HEK293 (cell line): ENCODE measurements around the gene KRAS.

Source experiments
- BCL11A ChIP-seq: fragments of 450-650 bp; formaldehyde crosslinking; IDR thresholded peaks from 2 replicates; pipeline ENCODE4 v1.5.1; 2016; ENCODE audit warnings: low read depth, missing biosample characterization, missing genetic modification characterization
- EGR2 ChIP-seq: fragments of 450-650 bp; formaldehyde crosslinking; IDR thresholded peaks from 2 replicates; pipeline ENCODE4 v1.5.1; 2016; ENCODE audit warnings: low read depth, missing biosample characterization, missing genetic modification characterization
- ELK4 ChIP-seq: IDR thresholded peaks from 2 replicates; pipeline ENCODE4 v1.6.1; 2011; ENCODE audit warnings: mild to moderate bottlenecking, low read depth, low read length, borderline replicate concordance
- GLIS2 ChIP-seq: fragments of 450-650 bp; formaldehyde crosslinking; IDR thresholded peaks from 2 replicates; pipeline ENCODE4 v1.5.1; 2016; ENCODE audit warnings: missing biosample characterization, missing genetic modification characterization
- KLF1 ChIP-seq: fragments of 450-650 bp; formaldehyde crosslinking; IDR thresholded peaks from 2 replicates; pipeline ENCODE4 v1.5.1; 2016; ENCODE audit warnings: missing biosample characterization, missing genetic modification characterization
- KLF16 ChIP-seq: fragments of 450-650 bp; formaldehyde crosslinking; IDR thresholded peaks from 2 replicates; pipeline ENCODE4 v1.5.1; 2017; ENCODE audit warnings: missing biosample characterization, missing genetic modification characterization
- KLF9 ChIP-seq: fragments of 450-650 bp; formaldehyde crosslinking; IDR thresholded peaks from 2 replicates; pipeline ENCODE4 v1.5.1; 2016; ENCODE audit warnings: missing biosample characterization, missing genetic modification characterization, low read depth
- MEIS1 ChIP-seq: sonication (generic); formaldehyde crosslinking; IDR thresholded peaks from 2 replicates; pipeline ENCODE4 v1.8.1; 2022; ENCODE audit warnings: missing genetic modification reagents, mild to moderate bottlenecking, borderline replicate concordance
- MZF1 ChIP-seq: fragments of 450-650 bp; formaldehyde crosslinking; IDR thresholded peaks from 2 replicates; pipeline ENCODE4 v1.5.1; 2017; ENCODE audit warnings: missing biosample characterization, missing genetic modification characterization, borderline replicate concordance
- RBAK ChIP-seq: fragments of 450-650 bp; formaldehyde crosslinking; IDR thresholded peaks from 2 replicates; pipeline ENCODE4 v1.5.1; 2016; ENCODE audit warnings: missing biosample characterization, missing genetic modification characterization
- SCRT2 ChIP-seq: fragments of 450-650 bp; formaldehyde crosslinking; IDR thresholded peaks from 2 replicates; pipeline ENCODE4 v1.5.1; 2016; ENCODE audit warnings: missing biosample characterization, missing genetic modification characterization
- SP2 ChIP-seq: fragments of 450-650 bp; formaldehyde crosslinking; IDR thresholded peaks from 2 replicates; pipeline ENCODE4 v1.5.1; 2016; ENCODE audit warnings: missing biosample characterization, missing genetic modification characterization
- YY2 ChIP-seq: fragments of 450-650 bp; formaldehyde crosslinking; IDR thresholded peaks from 2 replicates; pipeline ENCODE4 v1.5.1; 2016; ENCODE audit warnings: missing biosample characterization, missing genetic modification characterization
- ZBTB48 ChIP-seq: fragments of 450-650 bp; formaldehyde crosslinking; IDR thresholded peaks from 2 replicates; pipeline ENCODE4 v1.5.1; 2016; ENCODE audit warnings: missing biosample characterization, missing genetic modification characterization
- ZIC2 ChIP-seq: fragments of 450-650 bp; formaldehyde crosslinking; IDR thresholded peaks from 2 replicates; pipeline ENCODE4 v1.5.1; 2016; ENCODE audit warnings: missing biosample characterization, missing genetic modification characterization
- ZNF324 ChIP-seq: fragments of 450-650 bp; formaldehyde crosslinking; IDR thresholded peaks from 2 replicates; pipeline ENCODE4 v1.5.1; 2016; ENCODE audit warnings: missing biosample characterization, missing genetic modification characterization
- ZNF335 ChIP-seq: fragments of 450-650 bp; formaldehyde crosslinking; conservative IDR thresholded peaks from 2 replicates; pipeline ENCODE4 v1.5.1; 2016; ENCODE audit warnings: missing biosample characterization, missing genetic modification characterization
- ZNF37A ChIP-seq: fragments of 450-650 bp; IDR thresholded peaks from 2 replicates; pipeline ENCODE4 v1.5.1; 2018; ENCODE audit warnings: missing biosample characterization, missing genetic modification characterization
- ZNF513 ChIP-seq: fragments of 450-650 bp; IDR thresholded peaks from 2 replicates; pipeline ENCODE4 v1.5.1; 2018; ENCODE audit warnings: missing biosample characterization, missing genetic modification characterization
- ZNF549 ChIP-seq: fragments of 450-650 bp; IDR thresholded peaks from 2 replicates; pipeline ENCODE4 v1.5.1; 2018; ENCODE audit warnings: missing biosample characterization, missing genetic modification characterization, mild to moderate bottlenecking, inconsistent platforms, moderate library complexity
- ZNF629 ChIP-seq: fragments of 450-650 bp; formaldehyde crosslinking; IDR thresholded peaks from 2 replicates; pipeline ENCODE4 v1.5.1; 2017; ENCODE audit warnings: missing biosample characterization, missing genetic modification characterization
- ZNF660 ChIP-seq: fragments of 450-650 bp; IDR thresholded peaks from 2 replicates; pipeline ENCODE4 v1.5.1; 2018; ENCODE audit warnings: missing biosample characterization, mild to moderate bottlenecking, missing genetic modification characterization
- ZNF707 ChIP-seq: fragments of 450-650 bp; formaldehyde crosslinking; IDR thresholded peaks from 2 replicates; pipeline ENCODE4 v1.5.1; 2016; ENCODE audit warnings: missing biosample characterization, missing genetic modification characterization
- ZNF785 ChIP-seq: fragments of 450-650 bp; formaldehyde crosslinking; IDR thresholded peaks from 2 replicates; pipeline ENCODE4 v1.5.1; 2016; ENCODE audit warnings: missing biosample characterization, missing genetic modification characterization
- ZNF791 ChIP-seq: fragments of 450-650 bp; formaldehyde crosslinking; IDR thresholded peaks from 2 replicates; pipeline ENCODE4 v1.5.1; 2016; ENCODE audit warnings: missing biosample characterization, missing genetic modification characterization
- ZXDB ChIP-seq: fragments of 450-650 bp; formaldehyde crosslinking; IDR thresholded peaks from 2 replicates; pipeline ENCODE4 v1.5.1; 2016; ENCODE audit warnings: missing biosample characterization, missing genetic modification characterization
- TF ChIP-seq, protein P1 (sequence below): fragments of 450-650 bp; formaldehyde crosslinking; IDR thresholded peaks from 2 replicates; pipeline ENCODE4 v1.5.1; 2017; ENCODE audit warnings: missing biosample characterization, missing genetic modification characterization
- TF ChIP-seq, protein P2 (sequence below): fragments of 450-650 bp; formaldehyde crosslinking; optimal IDR thresholded peaks from 2 replicates; pipeline ENCODE3; 2016; ENCODE audit warnings: missing biosample characterization, mild to moderate bottlenecking, missing genetic modification characterization
- TF ChIP-seq, protein P3 (sequence below): fragments of 450-650 bp; formaldehyde crosslinking; IDR thresholded peaks from 2 replicates; pipeline ENCODE4 v1.5.1; 2016; ENCODE audit warnings: missing biosample characterization, missing genetic modification characterization
- TF ChIP-seq, protein P4 (sequence below): fragments of 450-650 bp; formaldehyde crosslinking; IDR thresholded peaks from 2 replicates; pipeline ENCODE4 v1.5.1; 2017; ENCODE audit warnings: missing biosample characterization, mild to moderate bottlenecking, missing genetic modification characterization, moderate library complexity

The KRAS gene

DNA sequence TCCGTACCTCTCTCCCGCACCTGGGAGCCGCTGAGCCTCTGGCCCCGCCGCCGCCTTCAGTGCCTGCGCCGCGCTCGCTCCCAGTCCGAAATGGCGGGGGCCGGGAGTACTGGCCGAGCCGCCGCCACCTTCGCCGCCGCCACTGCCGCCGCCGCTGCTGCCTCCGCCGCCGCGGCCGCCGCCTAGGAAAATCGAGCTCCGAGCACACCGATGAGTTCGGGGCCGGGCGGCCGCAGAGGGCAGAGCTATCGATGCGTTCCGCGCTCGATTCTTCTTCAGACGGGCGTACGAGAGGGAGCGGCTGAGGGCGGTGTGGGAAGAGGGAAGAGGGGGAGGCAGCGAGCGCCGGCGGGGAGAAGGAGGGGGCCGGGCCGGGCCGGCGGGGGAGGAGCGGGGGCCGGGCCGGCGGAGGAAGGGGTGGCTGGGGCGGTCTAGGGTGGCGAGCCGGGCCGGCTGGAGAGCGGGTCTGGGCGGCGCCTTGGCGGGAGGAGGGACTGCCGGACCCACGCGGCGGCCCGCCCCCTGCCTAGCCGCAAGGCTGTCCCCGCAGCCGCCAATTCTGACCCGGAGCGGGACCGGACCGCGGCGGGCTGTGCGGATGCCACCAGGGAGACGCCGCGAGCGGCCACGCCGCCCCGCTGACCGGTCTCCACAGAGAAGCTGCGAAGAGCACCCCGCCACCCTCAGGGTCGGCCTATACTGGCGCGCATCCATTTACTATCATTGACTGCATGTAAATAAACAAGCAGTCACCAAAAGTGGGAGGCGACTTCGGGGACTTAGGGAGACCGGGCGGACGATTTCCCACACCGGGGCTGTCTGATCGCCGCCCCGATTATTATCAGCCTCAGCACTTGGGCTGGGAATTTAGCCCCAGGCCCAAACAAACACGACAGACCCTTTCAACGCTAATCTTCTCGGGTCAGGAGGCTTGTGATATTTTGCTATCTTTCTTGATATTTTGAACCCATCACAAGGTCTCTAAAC is at the start of gene KRAS (continued):
- TF ChIP-seq, protein P1, sequence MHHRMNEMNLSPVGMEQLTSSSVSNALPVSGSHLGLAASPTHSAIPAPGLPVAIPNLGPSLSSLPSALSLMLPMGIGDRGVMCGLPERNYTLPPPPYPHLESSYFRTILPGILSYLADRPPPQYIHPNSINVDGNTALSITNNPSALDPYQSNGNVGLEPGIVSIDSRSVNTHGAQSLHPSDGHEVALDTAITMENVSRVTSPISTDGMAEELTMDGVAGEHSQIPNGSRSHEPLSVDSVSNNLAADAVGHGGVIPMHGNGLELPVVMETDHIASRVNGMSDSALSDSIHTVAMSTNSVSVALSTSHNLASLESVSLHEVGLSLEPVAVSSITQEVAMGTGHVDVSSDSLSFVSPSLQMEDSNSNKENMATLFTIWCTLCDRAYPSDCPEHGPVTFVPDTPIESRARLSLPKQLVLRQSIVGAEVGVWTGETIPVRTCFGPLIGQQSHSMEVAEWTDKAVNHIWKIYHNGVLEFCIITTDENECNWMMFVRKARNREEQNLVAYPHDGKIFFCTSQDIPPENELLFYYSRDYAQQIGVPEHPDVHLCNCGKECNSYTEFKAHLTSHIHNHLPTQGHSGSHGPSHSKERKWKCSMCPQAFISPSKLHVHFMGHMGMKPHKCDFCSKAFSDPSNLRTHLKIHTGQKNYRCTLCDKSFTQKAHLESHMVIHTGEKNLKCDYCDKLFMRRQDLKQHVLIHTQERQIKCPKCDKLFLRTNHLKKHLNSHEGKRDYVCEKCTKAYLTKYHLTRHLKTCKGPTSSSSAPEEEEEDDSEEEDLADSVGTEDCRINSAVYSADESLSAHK = peak; percentile 37; the same call in 1 of the 2 replicates
- TF ChIP-seq SP2 (tag by site-specific recombination) (peak; percentile 50), ZNF37A (tag by site-specific recombination) (0 out of 2 replicates have a peak, but pooled peaks have one; percentile 41), KLF1 (tag by site-specific recombination) (peak; percentile 63), ZNF660 (peak; percentile 96), ZNF549 (tag by site-specific recombination) (no peak), KLF16 (peak; percentile 68), ZNF791 (tag by site-specific recombination) (no peak), ZNF324 (0 out of 2 replicates have a peak, but pooled peaks have one; percentile 51), YY2 (tag by site-specific recombination) (peak; percentile 31; the same call in 1 of the 2 replicates), ZBTB48 (peak; percentile 69; the same call in 1 of the 2 replicates), MEIS1 (CRISPR knock-in tag) (no peak), ZNF629 (tag by site-specific recombination) (0 out of 2 replicates have a peak, but pooled peaks have one; percentile 9), ZNF785 (tag by site-specific recombination) (0 out of 2 replicates have a peak, but pooled peaks have one; percentile 54), ZIC2 (tag by site-specific recombination) (peak; percentile 86), MZF1 (tag by site-specific recombination) (0 out of 2 replicates have a peak, but pooled peaks have one; percentile 34), ZXDB (peak; percentile 60; the same call in 1 of the 2 replicates), ELK4 (no peak), ZNF513 (0 out of 2 replicates have a peak, but pooled peaks have one; percentile 17), BCL11A (tag by site-specific recombination) (peak; percentile 57; the same call in 1 of the 2 replicates), SCRT2 (tag by site-specific recombination) (no peak), RBAK (tag by site-specific recombination) (no peak), ZNF707 (tag by site-specific recombination) (no peak), KLF9 (tag by site-specific recombination) (peak; percentile 62), GLIS2 (tag by site-specific recombination) (peak; percentile 86), EGR2 (peak; percentile 89), ZNF335 (tag by site-specific recombination) (peak; percentile 96)
- TF ChIP-seq, protein P2, sequence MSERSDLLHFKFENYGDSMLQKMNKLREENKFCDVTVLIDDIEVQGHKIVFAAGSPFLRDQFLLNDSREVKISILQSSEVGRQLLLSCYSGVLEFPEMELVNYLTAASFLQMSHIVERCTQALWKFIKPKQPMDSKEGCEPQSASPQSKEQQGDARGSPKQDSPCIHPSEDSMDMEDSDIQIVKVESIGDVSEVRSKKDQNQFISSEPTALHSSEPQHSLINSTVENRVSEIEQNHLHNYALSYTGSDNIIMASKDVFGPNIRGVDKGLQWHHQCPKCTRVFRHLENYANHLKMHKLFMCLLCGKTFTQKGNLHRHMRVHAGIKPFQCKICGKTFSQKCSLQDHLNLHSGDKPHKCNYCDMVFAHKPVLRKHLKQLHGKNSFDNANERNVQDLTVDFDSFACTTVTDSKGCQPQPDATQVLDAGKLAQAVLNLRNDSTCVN (tag by site-specific recombination) = peak; percentile 70
- TF ChIP-seq, protein P3, sequence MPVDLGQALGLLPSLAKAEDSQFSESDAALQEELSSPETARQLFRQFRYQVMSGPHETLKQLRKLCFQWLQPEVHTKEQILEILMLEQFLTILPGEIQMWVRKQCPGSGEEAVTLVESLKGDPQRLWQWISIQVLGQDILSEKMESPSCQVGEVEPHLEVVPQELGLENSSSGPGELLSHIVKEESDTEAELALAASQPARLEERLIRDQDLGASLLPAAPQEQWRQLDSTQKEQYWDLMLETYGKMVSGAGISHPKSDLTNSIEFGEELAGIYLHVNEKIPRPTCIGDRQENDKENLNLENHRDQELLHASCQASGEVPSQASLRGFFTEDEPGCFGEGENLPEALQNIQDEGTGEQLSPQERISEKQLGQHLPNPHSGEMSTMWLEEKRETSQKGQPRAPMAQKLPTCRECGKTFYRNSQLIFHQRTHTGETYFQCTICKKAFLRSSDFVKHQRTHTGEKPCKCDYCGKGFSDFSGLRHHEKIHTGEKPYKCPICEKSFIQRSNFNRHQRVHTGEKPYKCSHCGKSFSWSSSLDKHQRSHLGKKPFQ = no peak
- TF ChIP-seq, protein P4, sequence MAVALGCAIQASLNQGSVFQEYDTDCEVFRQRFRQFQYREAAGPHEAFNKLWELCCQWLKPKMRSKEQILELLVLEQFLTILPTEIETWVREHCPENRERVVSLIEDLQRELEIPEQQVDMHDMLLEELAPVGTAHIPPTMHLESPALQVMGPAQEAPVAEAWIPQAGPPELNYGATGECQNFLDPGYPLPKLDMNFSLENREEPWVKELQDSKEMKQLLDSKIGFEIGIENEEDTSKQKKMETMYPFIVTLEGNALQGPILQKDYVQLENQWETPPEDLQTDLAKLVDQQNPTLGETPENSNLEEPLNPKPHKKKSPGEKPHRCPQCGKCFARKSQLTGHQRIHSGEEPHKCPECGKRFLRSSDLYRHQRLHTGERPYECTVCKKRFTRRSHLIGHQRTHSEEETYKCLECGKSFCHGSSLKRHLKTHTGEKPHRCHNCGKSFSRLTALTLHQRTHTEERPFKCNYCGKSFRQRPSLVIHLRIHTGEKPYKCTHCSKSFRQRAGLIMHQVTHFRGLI (tag by site-specific recombination) = no peak
